T-helper 1 cell treated with Interleukin-12 subunit alpha and Interleukin-12 subunit beta and Interleukin-4 antibody, amounts not matched to agents 30 μg/mL and 1 μg/mL, for 36 hours (primary cell): Measurements from ENCODE around the gene TMEM209.
"Not testable (repeated sequence)": the region's sequence is repeated elsewhere in the genome, so short reads cannot be mapped to it uniquely, and the experiment has no call there.

ENCODE experiments used
- H3K27ac Mint-ChIP-seq: one replicate; pipeline ENCODE4 v1.8.0; 2021; ENCODE audit warnings: mild to moderate bottlenecking, mixed read lengths
- H3K27me3 Mint-ChIP-seq: one replicate; pipeline ENCODE4 v1.8.0; 2021; ENCODE audit warnings: low read depth, mixed read lengths
- H3K36me3 Mint-ChIP-seq: one replicate; pipeline ENCODE4 v1.8.0; 2021; ENCODE audit warnings: low read depth, mixed read lengths
- H3K4me1 Mint-ChIP-seq: one replicate; pipeline ENCODE4 v1.8.0; 2021; ENCODE audit warnings: low read depth, mixed read lengths
- H3K4me3 Mint-ChIP-seq: one replicate; pipeline ENCODE4 v1.8.0; 2021; ENCODE audit warnings: mild to moderate bottlenecking, moderate library complexity, mixed read lengths
- H3K9me3 Mint-ChIP-seq: one replicate; pipeline ENCODE4 v1.8.0; 2021; ENCODE audit warnings: mixed read lengths

Gene TMEM209

GRCh38 chr7:130205084-130205947 lies at the start of gene TMEM209:
TSS of gene TMEM209 (minus strand) at chr7:130205406. CDS start at chr7:130205375, 31 bp downstream.
- peaks cover 20% of the 10 kb centered on the region for H3K36me3 Mint-ChIP-seq
- peaks cover 19% of the 10 kb centered on the region for H3K4me1 Mint-ChIP-seq
- peaks cover 5% of the 10 kb centered on the region for H3K27me3 Mint-ChIP-seq
- no peaks in the 10 kb centered on the region for H3K9me3 Mint-ChIP-seq
- H3K27ac Mint-ChIP-seq: peak within 1 kb of the TSS; percentile 97
- H3K4me3 Mint-ChIP-seq: peak within 1 kb of the TSS; percentile 97

- Mint-ChIP-seq H3K4me1 (no peaks in the 10 kb centered on the region), H3K9me3 (peaks cover 25% of the 10 kb centered on the region), H3K27me3 (peaks cover 8% of the 10 kb centered on the region), H3K27ac (no peak overlapping the region), H3K4me3 (no peak overlapping the region), H3K36me3 (peaks cover 2% of the 10 kb centered on the region)
Measured at GRCh38 chr7:130254555-130254954, 49.3 kb upstream of the TMEM209 start.

- H3K4me3 Mint-ChIP-seq, H3K27me3 Mint-ChIP-seq, H3K4me1 Mint-ChIP-seq, H3K36me3 Mint-ChIP-seq, H3K27ac Mint-ChIP-seq: not testable (repeated sequence)
- peaks cover 19% of the 10 kb centered on the region for H3K9me3 Mint-ChIP-seq
Measured at GRCh38 chr7:130249626-130250025, 44.4 kb upstream of the TMEM209 start.

- H3K9me3 Mint-ChIP-seq: peaks cover 22% of the 10 kb centered on the region
- H3K27me3 Mint-ChIP-seq, H3K4me1 Mint-ChIP-seq, H3K27ac Mint-ChIP-seq, H3K4me3 Mint-ChIP-seq, H3K36me3 Mint-ChIP-seq: not testable (repeated sequence)
Measured at GRCh38 chr7:130248842-130249241, 43.6 kb upstream of the TMEM209 start.

- H3K4me1 Mint-ChIP-seq: peaks cover 11% of the 10 kb centered on the region
- H3K27ac Mint-ChIP-seq, H3K4me3 Mint-ChIP-seq, H3K36me3 Mint-ChIP-seq, H3K27me3 Mint-ChIP-seq, H3K9me3 Mint-ChIP-seq: not testable (repeated sequence)
Measured at GRCh38 chr7:130246491-130246890, 41.3 kb upstream of the TMEM209 start.

DNA sequence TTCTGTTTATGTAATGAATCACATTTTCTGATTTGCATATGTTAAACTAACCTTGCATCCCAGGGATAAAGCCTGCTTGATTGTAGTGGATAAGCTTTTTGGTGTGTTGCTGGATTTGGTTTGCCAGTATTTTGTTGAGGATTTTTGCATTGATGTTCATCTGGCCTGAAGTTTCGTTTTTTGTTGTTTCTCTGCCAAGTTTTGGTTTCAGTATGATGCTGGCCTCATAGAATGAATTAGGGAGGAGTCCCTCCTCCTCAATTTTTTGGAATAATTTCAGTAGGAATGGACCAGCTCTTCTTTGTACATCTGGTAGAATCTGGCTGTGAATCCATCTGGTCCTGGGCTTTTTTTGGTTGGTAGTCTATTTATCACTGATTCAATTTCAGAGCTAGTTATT lies 38.3 kb upstream of the TMEM209 start:
- not testable (repeated sequence) for H3K36me3 Mint-ChIP-seq, H3K9me3 Mint-ChIP-seq, H3K27ac Mint-ChIP-seq, H3K4me3 Mint-ChIP-seq, H3K27me3 Mint-ChIP-seq
- H3K4me1 Mint-ChIP-seq: peaks cover 11% of the 10 kb centered on the region

- Mint-ChIP-seq H3K4me3 (no peak overlapping the region), H3K27me3 (peaks cover under 1% of the 10 kb centered on the region), H3K36me3 (no peaks in the 10 kb centered on the region), H3K27ac (no peak overlapping the region), H3K4me1 (peaks cover 11% of the 10 kb centered on the region), H3K9me3 (peaks cover 3% of the 10 kb centered on the region)
Measured at GRCh38 chr7:130242198-130243014, 37.2 kb upstream of the TMEM209 start.

DNA sequence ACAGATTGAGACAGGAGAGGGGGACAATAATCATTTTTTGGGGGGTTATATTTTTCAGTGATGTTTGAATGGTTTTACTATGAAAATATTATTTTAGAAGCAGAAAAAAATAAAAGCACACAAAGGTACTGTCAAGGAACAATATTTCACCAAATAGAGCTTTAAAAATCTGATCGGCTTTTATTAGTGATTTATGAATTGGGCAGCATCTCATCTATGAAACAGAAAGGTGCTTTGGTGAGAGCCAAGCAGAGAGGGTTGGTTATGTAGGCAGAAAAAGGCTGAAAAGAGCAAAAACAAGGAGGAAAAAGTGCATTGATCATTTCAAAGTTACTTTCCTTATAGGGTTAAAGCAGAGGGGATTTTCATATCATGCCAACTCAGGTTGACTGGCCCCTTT lies 35.0 kb upstream of the TMEM209 start:
- H3K36me3 Mint-ChIP-seq: no peaks in the 10 kb centered on the region

DNA sequence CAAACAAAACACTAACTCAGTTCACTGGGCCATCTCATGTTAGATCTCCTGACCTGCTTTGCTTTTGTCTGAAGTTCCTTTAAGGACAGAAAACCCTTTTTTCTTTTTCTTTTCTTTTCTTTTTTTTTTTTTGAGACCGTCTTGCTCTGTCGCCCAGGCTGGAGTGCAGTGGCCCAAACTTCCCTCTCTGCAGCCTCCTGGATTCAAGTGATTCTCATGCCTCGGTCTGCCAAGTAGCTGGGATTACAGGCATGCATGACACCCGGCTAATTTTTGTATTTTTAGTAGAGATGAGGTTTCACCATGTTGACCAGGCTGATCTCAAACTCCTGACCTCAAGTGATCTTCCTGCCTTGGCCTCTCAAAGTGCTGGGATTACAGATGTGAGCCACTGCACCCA lies 31.2 kb upstream of the TMEM209 start:
- not testable (repeated sequence) for H3K4me1 Mint-ChIP-seq, H3K4me3 Mint-ChIP-seq, H3K27ac Mint-ChIP-seq, H3K9me3 Mint-ChIP-seq, H3K36me3 Mint-ChIP-seq, H3K27me3 Mint-ChIP-seq

More for the DNA sequence above, 35.0 kb upstream of the TMEM209 start:
- Mint-ChIP-seq H3K4me3 (no peak overlapping the region), H3K4me1 (peaks cover 11% of the 10 kb centered on the region), H3K9me3 (peaks cover 3% of the 10 kb centered on the region), H3K27me3 (peaks cover 9% of the 10 kb centered on the region), H3K27ac (no peak overlapping the region)

- no peaks in the 10 kb centered on the region for H3K4me1 Mint-ChIP-seq
- no peaks in the 10 kb centered on the region for H3K9me3 Mint-ChIP-seq
- no peak overlapping the region for H3K27ac Mint-ChIP-seq
- H3K36me3 Mint-ChIP-seq: no peaks in the 10 kb centered on the region
- H3K4me3 Mint-ChIP-seq: no peak overlapping the region
- H3K27me3 Mint-ChIP-seq: peaks cover 9% of the 10 kb centered on the region
Measured at GRCh38 chr7:130234078-130234477, 28.9 kb upstream of the TMEM209 start.

DNA sequence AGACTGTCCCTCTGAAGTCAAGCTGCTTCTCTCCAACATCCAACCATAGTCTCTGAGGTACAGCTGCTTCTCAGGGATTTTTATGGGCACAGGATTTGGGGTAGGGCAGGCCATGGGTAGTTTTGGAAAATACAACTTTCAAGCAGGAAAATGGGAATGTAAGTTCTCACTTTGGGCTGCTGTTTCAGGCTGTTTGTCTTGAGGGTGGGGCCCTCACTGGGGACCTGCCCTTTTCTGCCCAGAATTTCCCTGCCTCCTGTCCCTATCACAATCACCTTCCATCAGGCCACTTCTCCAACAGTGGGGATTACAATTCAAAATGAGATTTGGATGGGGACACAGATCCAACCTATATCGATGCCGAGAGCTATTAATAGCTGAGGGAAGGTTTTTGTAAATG lies 27.0 kb upstream of the TMEM209 start:
- no peak overlapping the region for H3K27ac Mint-ChIP-seq
- H3K4me1 Mint-ChIP-seq: no peaks in the 10 kb centered on the region
- no peaks in the 10 kb centered on the region for H3K36me3 Mint-ChIP-seq
- no peak overlapping the region for H3K4me3 Mint-ChIP-seq
- H3K27me3 Mint-ChIP-seq: peaks cover 6% of the 10 kb centered on the region
- no peaks in the 10 kb centered on the region for H3K9me3 Mint-ChIP-seq

GRCh38 chr7:130231792-130232191 lies 26.6 kb upstream of the TMEM209 start:
- no peak overlapping the region for H3K27ac Mint-ChIP-seq
- H3K4me1 Mint-ChIP-seq: no peaks in the 10 kb centered on the region
- H3K4me3 Mint-ChIP-seq: no peak overlapping the region
- no peaks in the 10 kb centered on the region for H3K9me3 Mint-ChIP-seq
- H3K36me3 Mint-ChIP-seq: no peaks in the 10 kb centered on the region
- peaks cover 4% of the 10 kb centered on the region for H3K27me3 Mint-ChIP-seq

DNA sequence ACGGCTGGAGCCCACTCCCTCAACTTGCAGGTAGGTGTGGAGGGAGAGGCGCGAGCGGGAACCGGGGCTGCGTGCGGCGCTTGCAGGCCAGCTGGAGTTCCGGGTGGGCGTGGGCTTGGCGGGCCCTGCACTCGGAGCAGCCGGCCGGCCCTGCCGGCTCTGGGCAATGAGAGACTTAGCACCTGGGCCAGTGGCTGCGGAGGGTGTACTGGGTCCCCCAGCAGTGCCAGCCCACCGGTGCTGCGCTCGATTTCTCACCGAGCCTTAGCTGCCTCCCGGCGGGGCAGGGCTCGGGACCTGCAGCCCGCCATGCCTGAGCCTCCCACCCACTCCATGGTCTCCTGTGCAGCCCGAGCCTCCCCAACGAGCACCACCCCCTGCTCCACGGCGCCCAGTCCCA lies 24.8 kb upstream of the TMEM209 start:
- not testable (repeated sequence) for H3K4me1 Mint-ChIP-seq, H3K36me3 Mint-ChIP-seq, H3K9me3 Mint-ChIP-seq, H3K27ac Mint-ChIP-seq, H3K4me3 Mint-ChIP-seq, H3K27me3 Mint-ChIP-seq

DNA sequence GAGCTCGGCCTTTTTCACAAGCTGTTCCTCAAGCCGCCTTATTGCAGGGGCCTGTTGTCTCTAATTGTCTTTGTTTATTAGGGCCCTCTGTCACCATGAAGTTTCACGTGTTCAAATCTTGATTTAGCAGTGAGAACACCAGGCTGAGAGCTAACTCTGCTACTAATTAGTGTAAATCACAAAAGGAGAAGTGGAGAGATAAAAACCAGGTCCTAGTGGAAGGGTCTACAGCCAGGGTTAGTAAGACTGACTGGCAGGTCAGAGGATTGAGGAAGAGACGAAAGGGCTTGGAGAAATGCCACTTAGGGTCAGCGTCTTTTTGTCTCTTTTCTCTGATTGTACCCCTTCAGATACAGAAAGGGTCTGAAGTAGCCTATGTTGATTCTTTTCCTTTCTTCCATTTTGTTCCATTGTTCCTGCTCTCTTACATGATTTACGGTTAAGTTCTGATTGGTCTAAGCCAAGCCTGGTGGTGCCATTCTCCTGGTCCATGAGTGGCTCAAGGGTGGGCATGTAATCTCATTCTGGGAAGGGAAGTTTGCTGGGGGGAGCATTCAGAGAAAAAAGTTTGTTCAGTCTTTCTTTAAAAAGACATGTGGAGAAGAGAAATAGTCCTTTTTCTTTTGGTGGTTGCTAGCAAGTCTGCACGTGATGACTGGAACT lies 23.8 kb upstream of the TMEM209 start:
- Mint-ChIP-seq H3K4me1 (no peaks in the 10 kb centered on the region), H3K36me3 (no peaks in the 10 kb centered on the region), H3K27ac (no peak overlapping the region), H3K27me3 (no peaks in the 10 kb centered on the region), H3K9me3 (no peaks in the 10 kb centered on the region), H3K4me3 (no peak overlapping the region)
